Stimulated activated memory B cell treated with anti-CD40 and anti-IgM and Interleukin-4, amounts not matched to agents 10 μg/mL and 1 μg/mL and 100 μg/mL, for 72 hours (primary cell): Measurements from ENCODE around the gene MAP4K5.
"Not testable (repeated sequence)": the region's sequence is repeated elsewhere in the genome, so short reads cannot be mapped to it uniquely, and the experiment has no call there.

Experiments
- ATAC-seq: fragments of 150-1000 bp; cut with Tn5 transposase; 2 replicates; pipeline ENCODE4 v1.10.0; 2021
- H3K27ac Mint-ChIP-seq: one replicate; pipeline ENCODE4 v1.8.0; 2022; ENCODE audit warnings: mild to moderate bottlenecking, mixed read lengths
- H3K27me3 Mint-ChIP-seq: one replicate; pipeline ENCODE4 v1.8.0; 2022; ENCODE audit warnings: mixed read lengths
- H3K36me3 Mint-ChIP-seq: one replicate; pipeline ENCODE4 v1.8.0; 2022; ENCODE audit warnings: mixed read lengths
- H3K4me1 Mint-ChIP-seq: one replicate; pipeline ENCODE4 v1.8.0; 2022; ENCODE audit warnings: mixed read lengths
- H3K4me3 Mint-ChIP-seq: one replicate; pipeline ENCODE4 v1.8.0; 2022; ENCODE audit warnings: mild to moderate bottlenecking, moderate library complexity, mixed read lengths
- H3K9me3 Mint-ChIP-seq: one replicate; pipeline ENCODE4 v1.8.0; 2022; ENCODE audit warnings: mixed read lengths

MAP4K5 gene

GRCh38 chr14:50532502-50533240, at the start of gene MAP4K5:
Gene MAP4K5, minus strand, starts transcription at chr14:50532569. Its CDS starts 520 bp downstream, at chr14:50532049.
- peaks cover 45% of the 10 kb centered on the region for H3K4me1 Mint-ChIP-seq
- H3K36me3 Mint-ChIP-seq: peaks cover 12% of the 10 kb centered on the region
- peak within 1 kb of the TSS; percentile 83 for H3K27ac Mint-ChIP-seq
- no peaks in the 10 kb centered on the region for H3K27me3 Mint-ChIP-seq
- peak; percentile 97 for ATAC-seq
- peak within 1 kb of the TSS; percentile 97 for H3K4me3 Mint-ChIP-seq
- H3K9me3 Mint-ChIP-seq: peaks cover 4% of the 10 kb centered on the region

GRCh38 chr14:50578433-50578832, 46.1 kb upstream of the MAP4K5 start:
- no peaks in the 10 kb centered on the region for H3K27me3 Mint-ChIP-seq
- H3K4me3 Mint-ChIP-seq: no peak overlapping the region
- no peaks in the 10 kb centered on the region for H3K4me1 Mint-ChIP-seq
- H3K27ac Mint-ChIP-seq: no peak overlapping the region
- no peak for ATAC-seq
- no peaks in the 10 kb centered on the region for H3K36me3 Mint-ChIP-seq
- H3K9me3 Mint-ChIP-seq: no peaks in the 10 kb centered on the region

GRCh38 chr14:50577982-50578381, 45.6 kb upstream of the MAP4K5 start:
- no peak overlapping the region for H3K27ac Mint-ChIP-seq
- ATAC-seq: no peak
- H3K4me1 Mint-ChIP-seq: no peaks in the 10 kb centered on the region
- no peaks in the 10 kb centered on the region for H3K27me3 Mint-ChIP-seq
- H3K9me3 Mint-ChIP-seq: no peaks in the 10 kb centered on the region
- no peak overlapping the region for H3K4me3 Mint-ChIP-seq
- no peaks in the 10 kb centered on the region for H3K36me3 Mint-ChIP-seq

- ATAC-seq: no peak
- Mint-ChIP-seq H3K4me1 (no peaks in the 10 kb centered on the region), H3K36me3 (peaks cover 15% of the 10 kb centered on the region), H3K4me3 (no peak overlapping the region), H3K27ac (no peak overlapping the region), H3K27me3 (no peaks in the 10 kb centered on the region), H3K9me3 (peaks cover 7% of the 10 kb centered on the region)
These were observed 43.4 kb upstream of the MAP4K5 start for GRCh38 chr14:50575769-50576168.

- Mint-ChIP-seq H3K36me3 (peaks cover 27% of the 10 kb centered on the region), H3K4me3 (no peak overlapping the region), H3K27ac (no peak overlapping the region), H3K4me1 (no peaks in the 10 kb centered on the region), H3K9me3 (peaks cover 17% of the 10 kb centered on the region), H3K27me3 (no peaks in the 10 kb centered on the region)
- ATAC-seq: no peak
These were observed 41.5 kb upstream of the MAP4K5 start for GRCh38 chr14:50573862-50574261.

- Mint-ChIP-seq H3K36me3 (peaks cover 34% of the 10 kb centered on the region), H3K27me3 (no peaks in the 10 kb centered on the region), H3K4me1 (no peaks in the 10 kb centered on the region), H3K4me3 (no peak overlapping the region), H3K9me3 (peaks cover 28% of the 10 kb centered on the region), H3K27ac (no peak overlapping the region)
- no peak for ATAC-seq
These were observed 37.4 kb upstream of the MAP4K5 start for GRCh38 chr14:50569714-50570274.

- Mint-ChIP-seq H3K27ac (no peak overlapping the region), H3K9me3 (peaks cover 3% of the 10 kb centered on the region), H3K27me3 (peaks cover 24% of the 10 kb centered on the region), H3K4me1 (peaks cover 15% of the 10 kb centered on the region), H3K36me3 (peaks cover 4% of the 10 kb centered on the region), H3K4me3 (no peak overlapping the region)
- no peak for ATAC-seq
These were observed 30.5 kb upstream of the MAP4K5 start for GRCh38 chr14:50562841-50563240.

- peak overlapping the region; percentile 79 for H3K4me3 Mint-ChIP-seq
- no peak overlapping the region for H3K27ac Mint-ChIP-seq
- H3K36me3 Mint-ChIP-seq: no peaks in the 10 kb centered on the region
- peaks cover 15% of the 10 kb centered on the region for H3K4me1 Mint-ChIP-seq
- ATAC-seq: peak; percentile 58
- no peaks in the 10 kb centered on the region for H3K9me3 Mint-ChIP-seq
- peaks cover 43% of the 10 kb centered on the region for H3K27me3 Mint-ChIP-seq
These were observed 28.5 kb upstream of the MAP4K5 start for GRCh38 chr14:50560931-50561285.

GRCh38 chr14:50559990-50560930, 27.9 kb upstream of the MAP4K5 start, which contains the start of gene ATL1:
Gene ATL1, plus strand, starts transcription at chr14:50560145. Its CDS starts 121 bp downstream, at chr14:50560266.
- H3K27me3 Mint-ChIP-seq: peaks cover 50% of the 10 kb centered on the region
- peak; percentile 85 for ATAC-seq
- H3K4me1 Mint-ChIP-seq: peaks cover 15% of the 10 kb centered on the region
- H3K4me3 Mint-ChIP-seq: peak within 1 kb of the TSS; percentile 79
- no peak within 1 kb of the TSS for H3K27ac Mint-ChIP-seq
- H3K36me3 Mint-ChIP-seq: no peaks in the 10 kb centered on the region
- no peaks in the 10 kb centered on the region for H3K9me3 Mint-ChIP-seq

GRCh38 chr14:50552796-50553195, 20.4 kb upstream of the MAP4K5 start:
- H3K4me1 Mint-ChIP-seq, H3K9me3 Mint-ChIP-seq, H3K4me3 Mint-ChIP-seq, ATAC-seq, H3K36me3 Mint-ChIP-seq, H3K27ac Mint-ChIP-seq: not testable (repeated sequence)
- H3K27me3 Mint-ChIP-seq: peaks cover 73% of the 10 kb centered on the region

- Mint-ChIP-seq H3K4me3 (no peak overlapping the region), H3K36me3 (no peaks in the 10 kb centered on the region), H3K9me3 (no peaks in the 10 kb centered on the region), H3K27ac (no peak overlapping the region), H3K27me3 (peaks cover 64% of the 10 kb centered on the region), H3K4me1 (peaks cover 7% of the 10 kb centered on the region)
- ATAC-seq: no peak
These were observed 19.5 kb upstream of the MAP4K5 start for GRCh38 chr14:50551877-50552276.

GRCh38 chr14:50550294-50550693, 17.9 kb upstream of the MAP4K5 start:
- ATAC-seq: no peak
- Mint-ChIP-seq H3K36me3 (no peaks in the 10 kb centered on the region), H3K9me3 (no peaks in the 10 kb centered on the region), H3K4me1 (peaks cover 7% of the 10 kb centered on the region), H3K27me3 (peaks cover 48% of the 10 kb centered on the region), H3K27ac (no peak overlapping the region), H3K4me3 (no peak overlapping the region)

GRCh38 chr14:50545618-50546017, 13.2 kb upstream of the MAP4K5 start:
- Mint-ChIP-seq H3K4me3 (no peak overlapping the region), H3K9me3 (no peaks in the 10 kb centered on the region), H3K27ac (no peak overlapping the region), H3K27me3 (peaks cover 2% of the 10 kb centered on the region), H3K36me3 (no peaks in the 10 kb centered on the region), H3K4me1 (peaks cover 15% of the 10 kb centered on the region)
- no peak for ATAC-seq

GRCh38 chr14:50544911-50545310, 12.5 kb upstream of the MAP4K5 start:
- Mint-ChIP-seq H3K9me3 (no peaks in the 10 kb centered on the region), H3K4me1 (peaks cover 15% of the 10 kb centered on the region), H3K27ac (no peak overlapping the region), H3K4me3 (no peak overlapping the region), H3K36me3 (no peaks in the 10 kb centered on the region), H3K27me3 (no peaks in the 10 kb centered on the region)
- ATAC-seq: no peak

- no peak overlapping the region for H3K4me3 Mint-ChIP-seq
- H3K4me1 Mint-ChIP-seq: peaks cover 15% of the 10 kb centered on the region
- H3K27me3 Mint-ChIP-seq: no peaks in the 10 kb centered on the region
- ATAC-seq: no peak
- H3K9me3 Mint-ChIP-seq: no peaks in the 10 kb centered on the region
- H3K36me3 Mint-ChIP-seq: no peaks in the 10 kb centered on the region
- no peak overlapping the region for H3K27ac Mint-ChIP-seq
These were observed 10.6 kb upstream of the MAP4K5 start for GRCh38 chr14:50542941-50543418.
